HEK293 (cell line): ENCODE results near the gene CCDC152.

Experiments used
- BCL11A ChIP-seq: fragments of 450-650 bp; formaldehyde crosslinking; IDR thresholded peaks from 2 replicates; pipeline ENCODE4 v1.5.1; 2016; ENCODE audit warnings: low read depth, missing biosample characterization, missing genetic modification characterization
- SETDB1 ChIP-seq: IDR thresholded peaks from one replicate; pipeline ENCODE4 v1.6.1; 2017; ENCODE audit warnings: mild to moderate bottlenecking, low read length, moderate library complexity, mixed read lengths; ENCODE audit not compliant: insufficient read length
- ZBTB17 ChIP-seq: fragments of 450-650 bp; formaldehyde crosslinking; IDR thresholded peaks from 2 replicates; pipeline ENCODE4 v1.5.1; 2016; ENCODE audit warnings: missing biosample characterization, missing genetic modification characterization
- ZNF138 ChIP-seq: fragments of 450-650 bp; formaldehyde crosslinking; IDR thresholded peaks from 2 replicates; pipeline ENCODE4 v1.5.1; 2016; ENCODE audit warnings: missing biosample characterization, missing genetic modification characterization, borderline replicate concordance
- ZNF777 ChIP-seq: fragments of 450-650 bp; formaldehyde crosslinking; IDR thresholded peaks from 2 replicates; pipeline ENCODE4 v1.5.1; 2017; ENCODE audit warnings: missing biosample characterization, missing genetic modification characterization, borderline replicate concordance
- TF ChIP-seq, protein P1 (sequence below): fragments of 450-650 bp; formaldehyde crosslinking; IDR thresholded peaks from 2 replicates; pipeline ENCODE4 v1.5.1; 2016; ENCODE audit warnings: missing biosample characterization, missing genetic modification characterization
- TF ChIP-seq, protein P2 (sequence below): fragments of 450-650 bp; formaldehyde crosslinking; IDR thresholded peaks from 2 replicates; pipeline ENCODE4 v1.5.1; 2017; ENCODE audit warnings: missing biosample characterization, missing genetic modification characterization

DNA sequence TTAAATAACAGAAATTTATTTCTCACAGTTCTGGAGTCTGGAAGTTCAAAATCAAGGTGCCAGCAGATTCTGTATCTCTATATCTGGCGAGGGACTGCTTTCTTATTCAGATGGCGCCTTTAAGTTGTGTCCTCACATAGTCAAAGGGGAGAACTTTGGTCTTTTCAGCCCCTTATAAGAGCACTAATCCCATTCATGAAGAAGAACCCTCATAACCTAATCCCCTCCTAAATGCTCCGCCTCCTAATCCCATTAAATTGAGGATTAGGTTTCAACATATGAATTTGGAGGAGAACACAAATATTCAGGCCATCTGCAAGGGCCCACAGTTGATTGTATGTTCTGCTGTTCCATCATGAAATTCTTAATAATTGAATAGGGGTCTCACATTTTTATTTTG, 10.8 kb upstream of the CCDC152 start:
- TF ChIP-seq, protein P1, sequence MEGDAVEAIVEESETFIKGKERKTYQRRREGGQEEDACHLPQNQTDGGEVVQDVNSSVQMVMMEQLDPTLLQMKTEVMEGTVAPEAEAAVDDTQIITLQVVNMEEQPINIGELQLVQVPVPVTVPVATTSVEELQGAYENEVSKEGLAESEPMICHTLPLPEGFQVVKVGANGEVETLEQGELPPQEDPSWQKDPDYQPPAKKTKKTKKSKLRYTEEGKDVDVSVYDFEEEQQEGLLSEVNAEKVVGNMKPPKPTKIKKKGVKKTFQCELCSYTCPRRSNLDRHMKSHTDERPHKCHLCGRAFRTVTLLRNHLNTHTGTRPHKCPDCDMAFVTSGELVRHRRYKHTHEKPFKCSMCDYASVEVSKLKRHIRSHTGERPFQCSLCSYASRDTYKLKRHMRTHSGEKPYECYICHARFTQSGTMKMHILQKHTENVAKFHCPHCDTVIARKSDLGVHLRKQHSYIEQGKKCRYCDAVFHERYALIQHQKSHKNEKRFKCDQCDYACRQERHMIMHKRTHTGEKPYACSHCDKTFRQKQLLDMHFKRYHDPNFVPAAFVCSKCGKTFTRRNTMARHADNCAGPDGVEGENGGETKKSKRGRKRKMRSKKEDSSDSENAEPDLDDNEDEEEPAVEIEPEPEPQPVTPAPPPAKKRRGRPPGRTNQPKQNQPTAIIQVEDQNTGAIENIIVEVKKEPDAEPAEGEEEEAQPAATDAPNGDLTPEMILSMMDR (tag by site-specific recombination) = no peak
- TF ChIP-seq ZNF138 (tag by site-specific recombination) (no peak), BCL11A (tag by site-specific recombination) (no peak), SETDB1 (no peak), ZNF777 (no peak), ZBTB17 (tag by site-specific recombination) (no peak)
- TF ChIP-seq, protein P2, sequence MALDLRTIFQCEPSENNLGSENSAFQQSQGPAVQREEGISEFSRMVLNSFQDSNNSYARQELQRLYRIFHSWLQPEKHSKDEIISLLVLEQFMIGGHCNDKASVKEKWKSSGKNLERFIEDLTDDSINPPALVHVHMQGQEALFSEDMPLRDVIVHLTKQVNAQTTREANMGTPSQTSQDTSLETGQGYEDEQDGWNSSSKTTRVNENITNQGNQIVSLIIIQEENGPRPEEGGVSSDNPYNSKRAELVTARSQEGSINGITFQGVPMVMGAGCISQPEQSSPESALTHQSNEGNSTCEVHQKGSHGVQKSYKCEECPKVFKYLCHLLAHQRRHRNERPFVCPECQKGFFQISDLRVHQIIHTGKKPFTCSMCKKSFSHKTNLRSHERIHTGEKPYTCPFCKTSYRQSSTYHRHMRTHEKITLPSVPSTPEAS = no peak
